ENCODE results near the gene LMAN1L.

GRCh38 chr15:74833376-74834107 lies 20.9 kb downstream of the LMAN1L start:
- TF ChIP-seq CTCF (IDR thresholded peaks at IDR 0.05; ENCODE audit: low read length) = no peak
- TF ChIP-seq EZH2phosphoT487 (IDR thresholded peaks at IDR 0.05; ENCODE audit: low read length) = no peak
